ENCODE measurements around the gene LINGO4. TPM values are rescaled to one million over a fixed set of nuclear protein-coding genes. Genes with fewer than 3 reads are reported as not detected.

Gene LINGO4
- total and polyA plus RNA-seq, 2 of the 13 experiments (the other 11 are each of a cell fraction or from before 2014, with no cell fraction given), result 0.02 to 0.05 TPM

- no peak overlapping the region for H3K4me2 ChIP-seq (ENCODE audit: low read depth, low read length)
- POLR2A ChIA-PET, result no interaction called here
- H3K9me3 ChIP-seq (ENCODE audit: low read length), result no peaks in the 10 kb centered on the region
- intact Hi-C loops (cut with micrococcal nuclease; ENCODE audit: unreplicated experiment), result no loop called here
- no peak overlapping the region for H3K27ac ChIP-seq (ENCODE audit: extremely low read length, insufficient read depth, low read length)
- CTCF ChIA-PET (ENCODE audit: low intra/inter-chr PET ratio, low total read pairs), result no interaction called here
- no peaks in the 10 kb centered on the region for H3K79me2 ChIP-seq (ENCODE audit: insufficient read depth, low read length)
- H3K4me3 ChIP-seq (replicated peaks in 1 of 3; ENCODE audit: insufficient read depth in 1 of 3, low read depth in 2 of 3, low read length in 3 of 3), result no peak overlapping the region
- TF ChIP-seq ZNF747 (CRISPR knock-in tag; IDR thresholded peaks at IDR 0.05; ENCODE audit: borderline replicate concordance) (no peak), ZBTB26 (CRISPR knock-in tag; IDR thresholded peaks at IDR 0.05; ENCODE audit: borderline replicate concordance) (no peak), ARHGAP35 (CRISPR knock-in tag; IDR thresholded peaks at IDR 0.05; ENCODE audit: borderline replicate concordance) (no peak), DNMT3B (CRISPR knock-in tag; conservative IDR thresholded peaks at IDR 0.05) (no peak), ZBTB20 (CRISPR knock-in tag; IDR thresholded peaks at IDR 0.05; ENCODE audit: borderline replicate concordance, low read depth) (no peak), SALL1 (CRISPR knock-in tag; IDR thresholded peaks at IDR 0.05) (no peak), PBX2 (CRISPR knock-in tag; IDR thresholded peaks at IDR 0.05) (no peak), ZNF496 (CRISPR knock-in tag; IDR thresholded peaks at IDR 0.05; ENCODE audit: insufficient replicate concordance) (no peak), KAT8 (CRISPR knock-in tag; IDR thresholded peaks at IDR 0.05) (no peak), ZNF720 (CRISPR knock-in tag; IDR thresholded peaks at IDR 0.05) (no peak), RBAK (CRISPR knock-in tag; IDR thresholded peaks at IDR 0.05) (no peak), ZNF30 (CRISPR knock-in tag; IDR thresholded peaks at IDR 0.05) (no peak), ZNF614 (CRISPR knock-in tag; IDR thresholded peaks at IDR 0.05; ENCODE audit: borderline replicate concordance) (no peak)
- no peaks in the 10 kb centered on the region for H3K4me1 ChIP-seq (ENCODE audit: insufficient read depth, low read length)
- 97% methylated on average over 4 of the region's 8 CpGs for WGBS (ENCODE audit: low lambda C conversion rate)
- H4K20me1 ChIP-seq (ENCODE audit: insufficient read depth, low read length), result no peaks in the 10 kb centered on the region
- no TSS peak for BruUV-seq (replicated peaks)
- H3K9ac ChIP-seq (ENCODE audit: insufficient read depth, low read depth, low read length), result no peak overlapping the region
- in situ Hi-C loops (cut with HindIII; ENCODE audit: extremely low pct_ligation_motif_present, low pct_unique_long_range_greater_than_20kb), result no loop called here
- H3K36me3 ChIP-seq (replicated peaks in 1 of 2; ENCODE audit: control insufficient read depth in 1 of 2, insufficient read depth in 2 of 2, low read length in 2 of 2), result no peaks in the 10 kb centered on the region
- FAIRE-seq, result no peak
- H3K27me3 ChIP-seq (ENCODE audit: control insufficient read depth in 1 of 2, insufficient read depth in 2 of 2, low read length in 2 of 2), result no peaks in the 10 kb centered on the region
- no peak overlapping the region for H2AFZ ChIP-seq (ENCODE audit: low read length)
- DNase-seq (ENCODE audit: low spot score), result no peak
- no peak for ATAC-seq
Measured at GRCh38 chr1:151823175-151823574, 18.0 kb upstream of the LINGO4 start.

Data from HepG2 (cell line).